Measurements from ENCODE around the gene MAGEB17.
"Not testable (repeated sequence)": the region's sequence is repeated elsewhere in the genome, so short reads cannot be mapped to it uniquely, and the experiment has no call there.

MAGEB17 gene
- 0 reads per million in 2 donors for total RNA-seq

GRCh38 chrX:16167181-16167580 lies at the start of gene MAGEB17:
Gene MAGEB17 (plus strand): TSS chrX:16167481. CDS start chrX:16170383, 2,902 bp downstream.
- no peak for DNase-seq

- DNase-seq = no peak
These were observed 47.7 kb upstream of the MAGEB17 start for GRCh38 chrX:16119353-16120220.

- DNase-seq = no peak
These were observed 46.9 kb upstream of the MAGEB17 start for GRCh38 chrX:16120431-16120830.

- DNase-seq = no peak
These were observed 44.0 kb upstream of the MAGEB17 start, which contains the start of gene GRPR for GRCh38 chrX:16123222-16123786. Gene GRPR (plus strand): TSS chrX:16123565. CDS start chrX:16123954, 389 bp downstream.

GRCh38 chrX:16124201-16124600 lies 43.1 kb upstream of the MAGEB17 start:
- DNase-seq = no peak

GRCh38 chrX:16125520-16126149 lies 41.6 kb upstream of the MAGEB17 start:
- no peak for DNase-seq

- no peak for DNase-seq
These were observed 36.6 kb upstream of the MAGEB17 start for GRCh38 chrX:16130707-16131106.

GRCh38 chrX:16134936-16135335 lies 32.3 kb upstream of the MAGEB17 start:
- no peak for DNase-seq

- DNase-seq = no peak
These were observed 31.2 kb upstream of the MAGEB17 start for GRCh38 chrX:16136080-16136479.

- DNase-seq = no peak
These were observed 29.7 kb upstream of the MAGEB17 start for GRCh38 chrX:16137416-16138107.

- DNase-seq = no peak
These were observed 29.2 kb upstream of the MAGEB17 start for GRCh38 chrX:16138108-16138427.

- DNase-seq = no peak
These were observed 26.8 kb upstream of the MAGEB17 start for GRCh38 chrX:16140448-16140847.

- DNase-seq = no peak
These were observed 26.3 kb upstream of the MAGEB17 start for GRCh38 chrX:16140983-16141382.

GRCh38 chrX:16141422-16142245 lies 25.6 kb upstream of the MAGEB17 start:
- no peak for DNase-seq

- DNase-seq = no peak
These were observed 25.1 kb upstream of the MAGEB17 start for GRCh38 chrX:16142246-16142558.

GRCh38 chrX:16143968-16144367 lies 23.3 kb upstream of the MAGEB17 start:
- DNase-seq = no peak

GRCh38 chrX:16144420-16144819 lies 22.9 kb upstream of the MAGEB17 start:
- no peak for DNase-seq

- not testable (repeated sequence) for DNase-seq
These were observed 22.2 kb upstream of the MAGEB17 start for GRCh38 chrX:16145093-16145492.

- DNase-seq = no peak
These were observed 21.6 kb upstream of the MAGEB17 start for GRCh38 chrX:16145656-16146055.

GRCh38 chrX:16148896-16149295 lies 18.4 kb upstream of the MAGEB17 start:
- DNase-seq = no peak

- no peak for DNase-seq
These were observed 11.6 kb upstream of the MAGEB17 start for GRCh38 chrX:16155581-16156096.

GRCh38 chrX:16156692-16157331 lies 10.5 kb upstream of the MAGEB17 start:
- no peak for DNase-seq
